Transverse colon (tissue), 4 donors: ENCODE measurements around the gene ALDH4A1. TPM values are rescaled to one million over a fixed set of nuclear protein-coding genes. Genes with fewer than 3 reads are reported as not detected.

Source experiments
- DNase-seq: peaks from one replicate; pipeline ENCODE4 v3.0.0-alpha.2; 2019
- H3K27ac ChIP-seq, 4 donors: fragments of 200-600 bp; sonication (generic); 2 replicates each; pipeline ENCODE4 v1.5.1; 2016 to 2018; ENCODE audit warnings: inconsistent platforms in 4 of 4
- H3K27me3 ChIP-seq: fragments of 200-600 bp; sonication (generic); 2 replicates; pipeline ENCODE4 v1.5.1; 2017; ENCODE audit warnings: inconsistent platforms
- H3K36me3 ChIP-seq, 4 donors: fragments of 200-600 bp; sonication (generic); 2 replicates each; pipeline ENCODE4 v1.5.1; 2017 to 2019; ENCODE audit warnings: inconsistent platforms in 4 of 4
- H3K4me1 ChIP-seq, 4 donors: fragments of 200-600 bp; sonication (generic); 2 replicates each; pipeline ENCODE4 v1.5.1; 2017 to 2020; ENCODE audit warnings: inconsistent platforms in 4 of 4
- H3K4me3 ChIP-seq, 4 donors: fragments of 200-600 bp; sonication (generic); 1 replicate in 1 of 4; 2 replicates in 3 of 4; pipeline versions ENCODE4 v1.5.1 to v1.6.1; 2017 to 2019; ENCODE audit warnings: inconsistent platforms in 4 of 4
- H3K9me3 ChIP-seq, 2 donors: fragments of 200-600 bp; sonication (generic); 2 replicates each; pipeline ENCODE4 v1.5.1; 2017 to 2019; ENCODE audit warnings: inconsistent platforms in 2 of 2
- CTCF ChIP-seq, 5 experiments: fragments of 200-600 bp in 3 of 5; fragments of 450-650 bp in 2 of 5; sonication (generic) in 3 of 5; IDR thresholded peaks; 1 replicate in 2 of 5; 2 replicates in 3 of 5; pipeline ENCODE4 v1.5.1; 2016 to 2017; ENCODE audit warnings: antibody characterized with exemption in 5 of 5, inconsistent platforms in 3 of 5, mild to moderate bottlenecking in 2 of 5, moderate library complexity in 1 of 5
- EP300 ChIP-seq: sonication (generic); formaldehyde crosslinking; IDR thresholded peaks from one replicate; pipeline ENCODE4 v1.6.1; 2017; ENCODE audit warnings: antibody characterized with exemption, low read depth
- POLR2A ChIP-seq: fragments of 450-650 bp; IDR thresholded peaks from one replicate; pipeline ENCODE4 v1.6.1; 2016; ENCODE audit warnings: antibody characterized with exemption, mild to moderate bottlenecking, moderate library complexity
- POLR2AphosphoS5 ChIP-seq, 3 donors: sonication (generic); formaldehyde crosslinking; IDR thresholded peaks; one replicate each; pipeline ENCODE4 v1.6.1; 2016; ENCODE audit warnings: antibody characterized with exemption in 3 of 3
- WGBS, 2 donors: methylation state at CpG; one replicate each; pipeline ENCODE4 v1.1.5; 2018; ENCODE audit warnings: low coverage in 1 of 2; 5-methylcytosine and 5-hydroxymethylcytosine counted together
- in situ Hi-C, 4 donors: fragments of 200-750 bp; cut with MboI; loops; one replicate each; pipeline versions ENCODE4 v1.15.0 to v1.15.1; 2017; ENCODE audit warnings: low sequenced_read_pairs in 3 of 4, low pct_ligation_motif_present in 1 of 4, low pct_unique_long_range_greater_than_20kb in 1 of 4
- intact Hi-C: fragments of 100-400 bp; cut with DNase I; formaldehyde crosslinking; loops from one replicate; pipeline ENCODE4 v1.15.1; 2023; ENCODE audit warnings: low total_unique reads
- total RNA-seq, 4 donors: library from RNA; depleted of rRNA; stranded (reverse); fragments of >200 nt; gene quantifications; one replicate each; pipeline ENCODE4 v1.1.0, GENCODE V29; 2016

Gene ALDH4A1
- total RNA-seq, 4 donors from 2014 or later: 3.8 to 6.0 (median 4.8) TPM

- WGBS, 2 donors: 84 to 95% methylated on average over 6 of the region's 6 CpGs
- intact Hi-C loops: loop anchor here (10.0 kb wide), 1 partner anchor 210 kb away; no protein-coding TSS in a partner anchor
- DNase-seq: no peak
- Histone ChIP-seq H3K27ac (no peak overlapping the region), H3K4me1 (no peaks in the 10 kb centered on the region), H3K27me3 (no peaks in the 10 kb centered on the region), H3K36me3 (no peaks in the 10 kb centered on the region), H3K9me3 (no peaks in the 10 kb centered on the region), H3K4me3 (no peak overlapping the region)
- TF ChIP-seq EP300 (no peak), POLR2AphosphoS5 (IDR thresholded peaks at IDR 0.05) (no peak), CTCF (IDR thresholded peaks at IDR 0.05) (no peak), POLR2A (no peak)
- in situ Hi-C loops: loop anchor here in 1 of 4 donors (10.0 kb wide), 1 partner anchor 220 kb away; no protein-coding TSS in a partner anchor
Measured at GRCh38 chr1:18884727-18885126, 17.6 kb downstream of the ALDH4A1 start.

- TF ChIP-seq POLR2AphosphoS5 (IDR thresholded peaks at IDR 0.05): no peak
- TF ChIP-seq EP300: no peak
- 60 to 68% methylated on average over 1 to 4 of the region's 4 CpGs for WGBS, 2 donors
- in situ Hi-C loops (loop anchor here in 1 of 4 donors (10.0 kb wide), 1 partner anchor 220 kb away; no protein-coding TSS in a partner anchor), intact Hi-C loops (loop anchor here (10.0 kb wide), 1 partner anchor 210 kb away; no protein-coding TSS in a partner anchor)
- Histone ChIP-seq H3K27me3 (no peaks in the 10 kb centered on the region), H3K27ac (no peak overlapping the region), H3K9me3 (no peaks in the 10 kb centered on the region), H3K4me1 (no peaks in the 10 kb centered on the region), H3K4me3 (no peak overlapping the region), H3K36me3 (no peaks in the 10 kb centered on the region)
- DNase-seq: no peak
Measured at GRCh38 chr1:18884419-18884717, 18.0 kb downstream of the ALDH4A1 start.

GRCh38 chr1:18883636-18884418, 18.5 kb downstream of the ALDH4A1 start:
- 33 to 54% methylated on average over 3 to 13 of the region's 14 CpGs for WGBS, 2 donors
- in situ Hi-C loops (loop anchor here in 1 of 4 donors (10.0 kb wide), 1 partner anchor 221 kb away; no protein-coding TSS in a partner anchor), intact Hi-C loops (loop anchor here (10.0 kb wide), 1 partner anchor 211 kb away; no protein-coding TSS in a partner anchor)
- no peaks in the 10 kb centered on the region for H3K4me1 ChIP-seq
- H3K36me3 ChIP-seq: no peaks in the 10 kb centered on the region
- H3K9me3 ChIP-seq: no peaks in the 10 kb centered on the region
- TF ChIP-seq CTCF (IDR thresholded peaks at IDR 0.05) (peak; percentile 81 to 88 (median 83)), EP300 (no peak), POLR2A (no peak), POLR2AphosphoS5 (IDR thresholded peaks at IDR 0.05) (no peak)
- H3K27ac ChIP-seq: no peak overlapping the region
- H3K4me3 ChIP-seq: no peak overlapping the region
- H3K27me3 ChIP-seq: no peaks in the 10 kb centered on the region
- peak; percentile 73 for DNase-seq

GRCh38 chr1:18883079-18883478, 19.3 kb downstream of the ALDH4A1 start:
- Histone ChIP-seq H3K4me3 (no peak overlapping the region), H3K27ac (no peak overlapping the region), H3K36me3 (no peaks in the 10 kb centered on the region), H3K4me1 (no peaks in the 10 kb centered on the region), H3K27me3 (no peaks in the 10 kb centered on the region), H3K9me3 (no peaks in the 10 kb centered on the region)
- no peak for DNase-seq
- in situ Hi-C loops: loop anchor here in 1 of 4 donors (10.0 kb wide), 1 partner anchor 222 kb away; no protein-coding TSS in a partner anchor
- intact Hi-C loops: loop anchor here (10.0 kb wide), 1 partner anchor 212 kb away; no protein-coding TSS in a partner anchor
- WGBS, 2 donors: 95% methylated on average over 17 of the region's 23 CpGs; no CpG with 5 or more reads in 1 of the 2 donors
- no peak for TF ChIP-seq POLR2A
- no peak for TF ChIP-seq EP300
- no peak for TF ChIP-seq CTCF (IDR thresholded peaks at IDR 0.05)
- TF ChIP-seq POLR2AphosphoS5 (IDR thresholded peaks at IDR 0.05): no peak
